Activated CD4-positive, alpha-beta T cell treated with anti-CD3 and anti-CD28 coated beads, Interleukin-2, amount 50 U/mL, for 4 hours (primary cell): ENCODE results near the gene CD58.

Source experiments
- DNase-seq, 2 experiments: peaks; one replicate each; pipeline ENCODE4 v3.0.0-alpha.2; 2020

The CD58 gene

GRCh38 chr1:116507631-116508030, 63.2 kb downstream of the CD58 start:
- DNase-seq: no peak

- DNase-seq: no peak
Measured at GRCh38 chr1:116506132-116507004, 64.5 kb downstream of the CD58 start.

- DNase-seq: peak; percentile 81 to 84
Measured at GRCh38 chr1:116504308-116505156, 66.3 kb downstream of the CD58 start.

- DNase-seq: peak in 1 of 2 experiments; percentile 17
Measured at GRCh38 chr1:116503546-116504307, 67.1 kb downstream of the CD58 start.

- DNase-seq: no peak
Measured at GRCh38 chr1:116502671-116503314, 68.0 kb downstream of the CD58 start.

DNA sequence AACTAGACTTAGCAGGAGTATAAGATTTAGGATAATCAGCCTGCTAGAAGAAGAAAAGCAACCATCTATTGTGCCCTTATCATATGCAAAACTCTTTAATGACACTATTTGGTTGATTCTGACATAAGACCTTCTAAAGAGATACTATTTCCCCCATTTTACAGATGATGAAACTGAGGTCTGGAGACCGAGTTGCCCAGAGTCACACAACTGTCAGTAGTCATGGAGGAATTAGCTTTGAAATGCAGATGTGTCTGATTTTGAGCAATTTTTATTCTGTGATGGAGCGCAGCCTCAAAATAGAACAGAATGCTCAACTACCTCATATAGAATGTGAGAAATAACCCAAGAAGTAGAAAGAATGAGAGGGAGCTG, 69.0 kb downstream of the CD58 start:
- no peak for DNase-seq

DNA sequence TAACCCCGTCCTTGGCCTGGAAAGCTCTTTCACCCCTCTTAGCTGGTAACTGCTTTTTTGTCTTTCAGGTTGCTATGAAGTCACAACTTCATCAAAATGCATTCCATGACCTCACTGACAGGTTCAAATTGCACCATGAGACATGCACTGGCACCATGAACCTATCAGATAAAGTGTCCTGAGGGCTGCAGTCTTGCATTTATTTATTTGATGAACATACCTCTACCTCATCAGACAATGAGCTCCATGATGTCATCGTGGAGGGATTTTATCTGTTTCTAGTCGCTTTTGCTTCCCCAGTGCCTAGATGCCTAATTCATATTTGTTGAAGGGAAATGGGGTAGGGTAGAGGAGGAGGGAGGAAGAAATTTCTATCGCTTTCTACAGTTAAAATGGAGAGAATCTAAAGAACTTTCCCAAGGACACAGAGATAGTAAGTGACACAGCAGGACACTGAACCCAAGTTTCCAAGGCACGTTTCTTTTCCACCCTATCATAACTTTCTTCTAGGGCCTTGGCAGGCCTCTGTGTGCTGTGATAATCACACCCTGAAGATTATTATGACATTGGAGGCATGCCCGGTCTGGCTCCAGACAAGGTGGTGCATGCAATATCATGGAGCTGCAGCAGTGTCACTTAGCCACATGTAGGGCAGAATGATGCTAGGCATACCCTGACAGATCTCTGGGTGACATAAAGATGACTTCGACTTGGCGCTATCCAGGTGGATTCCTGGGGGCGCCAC, 69.5 kb downstream of the CD58 start:
- DNase-seq: no peak

DNA sequence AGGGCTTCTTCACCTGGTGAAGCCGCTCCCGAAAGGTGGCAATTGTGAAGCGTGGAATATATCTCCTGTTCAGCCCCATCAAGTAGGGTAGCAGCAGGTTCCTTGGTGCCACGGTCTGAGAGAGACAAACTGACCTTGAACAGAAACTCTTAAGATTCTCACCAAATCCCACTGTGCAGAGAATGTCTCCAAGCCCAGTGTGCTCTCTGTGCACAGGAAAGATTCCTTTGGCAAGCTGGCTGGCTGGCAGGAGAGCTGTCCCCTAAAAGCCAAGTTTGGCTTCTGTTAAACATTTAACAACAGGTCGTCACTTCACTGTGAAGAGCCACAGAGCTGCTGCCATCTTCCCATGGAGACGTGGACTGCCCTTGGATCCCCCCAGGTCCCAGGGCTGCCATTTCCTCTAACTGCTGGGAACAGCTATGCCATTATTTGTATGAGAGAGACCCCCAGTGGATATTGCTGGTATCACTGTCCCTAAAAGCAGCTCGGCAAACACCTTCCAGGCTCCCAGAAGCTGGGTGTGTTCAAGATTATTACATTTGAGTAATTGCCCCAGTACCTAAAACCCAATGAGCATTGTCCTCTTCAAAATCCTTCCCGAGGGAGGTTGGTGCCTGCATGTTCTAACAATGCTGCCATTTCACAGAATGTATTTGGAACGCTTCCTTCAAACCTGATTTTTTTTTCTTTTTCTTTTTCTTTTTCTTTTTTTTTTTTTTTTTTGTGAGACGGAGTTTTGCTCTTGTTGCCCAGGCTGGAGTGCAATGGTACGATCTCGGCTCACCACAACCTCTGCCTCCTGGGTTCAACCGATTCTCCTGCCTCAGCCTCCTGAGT, 71.8 kb downstream of the CD58 start:
- peak; percentile 23 to 36 for DNase-seq

DNA sequence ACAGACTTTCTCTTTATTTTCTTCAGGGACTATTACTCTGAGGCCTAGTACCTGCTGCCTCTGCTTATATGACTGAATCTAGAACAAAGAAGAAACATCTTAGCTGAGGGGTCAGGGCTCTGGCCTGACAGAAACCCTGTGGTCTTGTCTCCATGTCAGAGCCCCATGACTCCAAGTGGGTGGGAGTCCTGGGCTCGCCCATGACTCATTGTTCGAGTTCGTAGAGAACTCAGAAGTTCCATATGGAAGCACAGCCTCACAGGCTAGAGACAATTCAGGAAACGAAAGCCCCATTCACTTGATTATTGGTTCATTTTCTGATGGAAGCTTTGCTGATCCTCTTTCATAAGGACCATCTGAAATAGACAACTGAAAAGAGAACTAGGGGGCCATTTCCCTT, 73.2 kb downstream of the CD58 start:
- no peak for DNase-seq

- DNase-seq: no peak
Measured at GRCh38 chr1:116496898-116497297, 73.9 kb downstream of the CD58 start.

GRCh38 chr1:116496380-116496779, 74.4 kb downstream of the CD58 start:
- no peak for DNase-seq

GRCh38 chr1:116495535-116495934, 75.3 kb downstream of the CD58 start:
- no peak for DNase-seq

DNA sequence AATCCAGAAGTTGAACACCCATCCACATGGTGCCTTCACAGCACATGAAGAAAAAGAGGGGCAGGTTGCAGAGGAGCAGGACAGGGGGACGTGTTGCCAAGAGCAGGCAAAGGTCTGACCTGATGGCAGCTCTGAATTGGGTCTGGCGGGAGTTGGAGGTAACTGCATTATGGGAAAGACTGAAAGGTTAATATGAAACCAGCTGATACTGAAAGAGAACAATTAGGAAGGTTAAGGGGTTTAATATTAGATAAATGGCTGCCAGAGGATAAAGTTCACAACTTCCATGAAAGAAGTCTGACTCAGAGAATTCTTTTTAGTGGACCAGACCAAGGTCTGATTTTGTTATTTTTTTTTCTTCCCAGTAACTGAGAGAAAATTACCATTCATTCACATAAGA, 76.1 kb downstream of the CD58 start:
- DNase-seq: no peak

GRCh38 chr1:116494353-116494692, 76.5 kb downstream of the CD58 start:
- DNase-seq: no peak

- DNase-seq: no peak
Measured at GRCh38 chr1:116493484-116494352, 77.1 kb downstream of the CD58 start.

DNA sequence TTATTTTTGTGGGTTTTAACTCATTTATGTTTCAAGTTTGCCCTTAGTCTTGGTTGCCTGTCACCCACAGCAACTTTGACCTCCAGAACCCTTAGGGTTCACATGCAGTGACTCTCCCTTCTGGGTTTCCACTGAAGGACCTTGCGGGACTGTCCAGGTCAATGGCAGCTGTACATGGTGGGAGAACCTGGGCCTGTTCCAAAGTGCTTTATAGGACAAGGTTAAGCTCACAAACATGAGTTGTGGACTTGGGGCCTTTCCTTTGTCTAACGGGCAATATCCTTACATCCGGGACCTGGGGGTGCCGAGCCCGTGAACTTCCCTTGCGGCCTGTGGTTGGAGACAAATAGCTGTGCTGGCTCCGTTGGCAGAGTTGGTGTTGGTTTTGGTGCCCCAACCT, 77.8 kb downstream of the CD58 start:
- DNase-seq: no peak

- no peak for DNase-seq
Measured at GRCh38 chr1:116492358-116492811, 78.4 kb downstream of the CD58 start.

GRCh38 chr1:116491700-116492357, 79.0 kb downstream of the CD58 start:
- DNase-seq: no peak

GRCh38 chr1:116490588-116490987, 80.2 kb downstream of the CD58 start:
- no peak for DNase-seq
